Adrenal gland (tissue), 12 donors: ENCODE measurements around the gene AGPAT2. TPM values are rescaled to one million over a fixed set of nuclear protein-coding genes. Genes with fewer than 3 reads are reported as not detected.

ENCODE experiments used
- DNase-seq, 7 donors: peaks; one replicate each; pipeline ENCODE4 v3.0.0-alpha.2; 2019 to 2020
- H3K27ac ChIP-seq, 5 donors: fragments of 200-600 bp; sonication (generic) in 4 of 5; 1 replicate in 3 of 5; 2 replicates in 2 of 5; pipeline versions ENCODE4 v1.5.1 to v1.8.0; 2016 to 2020; ENCODE audit warnings: mild to moderate bottlenecking in 1 of 5
- H3K27me3 ChIP-seq: fragments of 200-600 bp; 2 replicates; pipeline ENCODE4 v1.8.0; 2021
- H3K36me3 ChIP-seq, 2 donors: fragments of 200-600 bp; replicated peaks in 1 of 2; 1 replicate in 1 of 2; 2 replicates in 1 of 2; pipeline versions ENCODE4 v1.5.1 to v1.8.0; 2018 to 2022
- H3K4me1 ChIP-seq, 2 donors: fragments of 200-600 bp; replicated peaks in 1 of 2; 1 replicate in 1 of 2; 2 replicates in 1 of 2; pipeline versions ENCODE4 v1.5.1 to v1.8.0; 2018 to 2021
- H3K4me3 ChIP-seq, 4 donors: fragments of 200-600 bp; sonication (generic) in 3 of 4; one replicate each; pipeline ENCODE4 v1.5.1; 2016 to 2018
- H3K9me3 ChIP-seq, 3 donors: fragments of 200-600 bp; sonication (generic) in 1 of 3; replicated peaks in 1 of 3; 1 replicate in 2 of 3; 2 replicates in 1 of 3; pipeline versions ENCODE4 v1.5.1 to v1.8.0; 2016 to 2021
- CTCF ChIP-seq, 6 experiments: fragments of 450-650 bp in 4 of 6; fragments of 200-600 bp in 2 of 6; sonication (generic) in 1 of 6; IDR thresholded peaks; 1 replicate in 5 of 6; 2 replicates in 1 of 6; pipeline versions ENCODE4 v1.5.1 to v1.8.0; 2016 to 2021; ENCODE audit warnings: antibody characterized with exemption in 6 of 6, mild to moderate bottlenecking in 2 of 6, moderate library complexity in 1 of 6
- POLR2A ChIP-seq, 2 donors: fragments of 450-650 bp; IDR thresholded peaks; one replicate each; pipeline ENCODE4 v1.6.1; 2017; ENCODE audit warnings: antibody characterized with exemption in 2 of 2, mild to moderate bottlenecking in 2 of 2, moderate library complexity in 1 of 2
- WGBS, 4 donors: extraction: QIAGEN DNeasy Blood & Tissue Kit in 2 of 4; methylation state at CpG; one replicate each; pipeline versions ENCODE4 v1.1.5 to v1.1.7; 2013 to 2017; 5-methylcytosine and 5-hydroxymethylcytosine counted together
- intact Hi-C, 2 donors: fragments of 100-400 bp; cut with DNase I; formaldehyde crosslinking; loops; one replicate each; pipeline versions ENCODE4 v1.14.1 to v1.15.0; 2022 to 2023
- polyA plus RNA-seq, 3 donors: library from polyadenylated mRNA; stranded (reverse); fragments of 200-250 nt in 2 of 3; fragments of 350-450 nt in 1 of 3; fragmentation: Illumina TruSeq in 1 of 3; extraction: RNeasy Lipid Tissue Mini Kit (QIAGEN cat#74804) in 1 of 3; gene quantifications; one replicate each; pipeline ENCODE4 v1.2.3, GENCODE V29; 2013 to 2014
- total RNA-seq, 9 donors: library from RNA; depleted of rRNA in 4 of 9; stranded (reverse); fragments of >200 nt in 4 of 9; fragments of 120-200 nt in 1 of 9; fragmentation: NEBNext Ultra II Directional in 1 of 9; extraction: Animal tissue kit (Norgen Biotek cat#: 25700) in 1 of 9; gene quantifications; one replicate each; pipeline versions ENCODE4 v1.1.0 to v1.2.4, GENCODE V29; 2013 to 2023
- donor health status: healthy with polysubstance abuse.
- donor health status: Bipolar disorder and iron deficiency.
- donor health status: DM: yes; HTN: yes; CAD: no.
- donor health status: DM: no; HTN: no; CAD: no.
- donor health status: DM: no; HTN: no; CAD: no.
- donor health status: DM: yes; HTN: yes; CAD: no.

Gene AGPAT2
- total and polyA plus RNA-seq, 12 donors = 6.4 to 274 (median 48.0) TPM

GRCh38 chr9:136701668-136702053 is 14.4 kb upstream of the AGPAT2 start:
- Histone ChIP-seq H3K4me3 (no peak overlapping the region), H3K36me3 (no peaks in the 10 kb centered on the region), H3K27ac (no peak overlapping the region), H3K27me3 (peaks cover 13% of the 10 kb centered on the region), H3K9me3 (no peaks in the 10 kb centered on the region), H3K4me1 (no peaks in the 10 kb centered on the region)
- no peak for TF ChIP-seq CTCF (IDR thresholded peaks at IDR 0.05)
- no peak for TF ChIP-seq POLR2A (IDR thresholded peaks at IDR 0.05)
- 34 to 64% (median 46%) methylated on average over 8 to 10 of the region's 10 CpGs for WGBS, 4 donors
- no peak for DNase-seq
- intact Hi-C loops = no loop called here

- Histone ChIP-seq H3K27ac (no peak overlapping the region), H3K36me3 (no peaks in the 10 kb centered on the region), H3K27me3 (peaks cover 13% of the 10 kb centered on the region), H3K4me1 (no peaks in the 10 kb centered on the region), H3K4me3 (no peak overlapping the region), H3K9me3 (no peaks in the 10 kb centered on the region)
- TF ChIP-seq POLR2A (IDR thresholded peaks at IDR 0.05) = no peak
- no peak for TF ChIP-seq CTCF (IDR thresholded peaks at IDR 0.05)
- intact Hi-C loops = no loop called here
- DNase-seq = no peak
- 34 to 52% (median 39%) methylated on average over 23 to 38 of the region's 38 CpGs for WGBS, 4 donors
These were observed 13.9 kb upstream of the AGPAT2 start for GRCh38 chr9:136700959-136701667.

GRCh38 chr9:136700304-136700703 is 13.0 kb upstream of the AGPAT2 start:
- H3K27ac ChIP-seq = no peak overlapping the region
- 69 to 77% (median 71%) methylated on average over 13 of the region's 13 CpGs for WGBS, 4 donors

GRCh38 chr9:136698635-136699246 is 11.5 kb upstream of the AGPAT2 start:
- DNase-seq = no peak
- no peak overlapping the region for H3K4me3 ChIP-seq
- peaks cover 0 to 3% of the 10 kb centered on the region in 2 donors for H3K4me1 ChIP-seq
- no peak overlapping the region for H3K27ac ChIP-seq
- intact Hi-C loops = no loop called here
- H3K9me3 ChIP-seq = no peaks in the 10 kb centered on the region
- peaks cover 13% of the 10 kb centered on the region for H3K27me3 ChIP-seq
- WGBS, 4 donors = 84 to 91% (median 85%) methylated on average over 10 to 11 of the region's 11 CpGs
- TF ChIP-seq CTCF (IDR thresholded peaks at IDR 0.05) (no peak), POLR2A (IDR thresholded peaks at IDR 0.05) (no peak)
- no peaks in the 10 kb centered on the region for H3K36me3 ChIP-seq

More at GRCh38 chr9:136700304-136700703, 13.0 kb upstream of the AGPAT2 start:
- no peaks in the 10 kb centered on the region for H3K4me1 ChIP-seq
- no peaks in the 10 kb centered on the region for H3K36me3 ChIP-seq
- TF ChIP-seq POLR2A (IDR thresholded peaks at IDR 0.05) (no peak), CTCF (IDR thresholded peaks at IDR 0.05) (no peak)
- no peak overlapping the region for H3K4me3 ChIP-seq
- no peak for DNase-seq
- intact Hi-C loops = no loop called here
- no peaks in the 10 kb centered on the region for H3K9me3 ChIP-seq
- peaks cover 13% of the 10 kb centered on the region for H3K27me3 ChIP-seq
